ENCODE results near the gene APH1B.

DNA sequence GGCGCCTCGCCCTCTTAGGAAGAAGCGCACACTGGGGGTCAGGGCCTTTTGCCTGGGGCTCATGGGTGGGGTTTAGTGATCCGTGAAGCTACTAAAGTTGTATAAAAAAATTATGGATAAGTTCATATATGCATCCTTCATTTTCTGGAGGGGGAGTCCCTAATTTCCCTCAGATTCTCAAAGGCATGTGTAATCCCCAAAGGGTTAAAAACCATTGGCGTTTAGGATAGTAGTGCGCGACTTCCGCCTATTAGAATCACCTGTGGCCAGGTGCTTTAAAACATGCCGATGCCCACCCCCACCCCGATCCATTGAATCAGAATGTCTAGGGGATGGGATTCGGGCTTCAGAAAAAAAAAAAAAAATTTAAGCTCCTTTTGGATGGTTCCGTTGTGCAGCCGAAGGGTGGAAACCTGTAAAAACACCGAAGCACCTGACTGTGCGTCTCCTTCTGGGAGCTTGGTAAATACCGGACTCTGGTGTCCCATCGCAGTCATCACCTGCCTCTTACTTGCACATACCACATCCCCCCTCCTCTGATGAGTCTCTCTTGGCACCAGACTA, 570 bp downstream of the APH1B start:
- TF ChIP-seq CTCF (IDR thresholded peaks at IDR 0.05; ENCODE audit: low read depth, low read length) (no peak), EZH2phosphoT487 (IDR thresholded peaks at IDR 0.05; ENCODE audit: low read depth) (no peak)

All from OCI-LY3 (cell line).